ENCODE results near the gene GAL3ST1. TPM values are rescaled to one million over a fixed set of nuclear protein-coding genes. Genes with fewer than 3 reads are reported as not detected.

Gene GAL3ST1
- total and polyA plus RNA-seq, 2 of the 8 experiments (the other 6 are each of a cell fraction or from before 2014, with no cell fraction given) = 11.0 to 32.5 TPM

DNA sequence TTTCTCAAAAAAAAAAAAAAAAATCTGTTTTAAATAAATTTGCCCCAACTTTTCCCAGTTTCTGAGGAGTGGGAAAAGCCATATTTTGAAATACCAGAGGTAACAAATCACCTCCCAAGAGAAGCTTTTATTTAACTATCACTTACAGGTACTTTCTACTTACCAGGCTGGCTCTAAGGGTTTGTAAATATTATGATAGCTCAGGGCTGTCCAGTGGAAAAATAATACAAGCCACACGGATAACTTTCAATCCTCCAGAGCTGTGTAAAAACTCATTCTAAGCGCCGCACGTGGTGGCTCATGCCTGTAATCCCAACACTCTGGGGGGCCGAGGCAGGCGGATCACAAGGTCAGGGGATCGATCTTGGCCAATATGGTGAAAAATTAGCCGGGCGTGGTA lies 63.4 kb downstream of the GAL3ST1 start:
- Histone ChIP-seq H3K4ac (replicated peaks; ENCODE audit: insufficient read length, low read depth, low read length) (no peak overlapping the region), H3K56ac (replicated peaks; ENCODE audit: insufficient read length, low read depth, low read length) (no peak overlapping the region), H3K36me3 (ENCODE audit: control insufficient read depth in 2 of 4, insufficient read depth in 4 of 4, low read length in 3 of 4) (no peaks in the 10 kb centered on the region), H4K5ac (ENCODE audit: insufficient read length, low read depth, low read length) (no peak overlapping the region), H3K4me3 (ENCODE audit: extremely low read depth in 1 of 4, insufficient read depth in 2 of 4, low read depth in 3 of 4, low read length in 4 of 4) (no peak overlapping the region), H4K91ac (replicated peaks; ENCODE audit: insufficient read length, low read length) (no peak overlapping the region), H3K27me3 (replicated peaks in 1 of 4; ENCODE audit: control insufficient read depth in 3 of 4, extremely low read depth in 1 of 4, insufficient read depth in 3 of 4, low read length in 3 of 4) (no peaks in the 10 kb centered on the region), H3K4me1 (replicated peaks in 1 of 4; ENCODE audit: control insufficient read depth in 3 of 4, insufficient read depth in 4 of 4, low read length in 3 of 4) (no peaks in the 10 kb centered on the region; a peak in 1 of 7 replicates), H4K8ac (ENCODE audit: extremely low read depth, insufficient read depth, low read length) (no peak overlapping the region), H3K9ac (replicated peaks in 1 of 4; ENCODE audit: extremely low read depth in 1 of 4, low read depth in 3 of 4, low read length in 3 of 4) (no peak overlapping the region), H2BK12ac (ENCODE audit: low read depth, low read length) (no peak overlapping the region), H3K79me2 (ENCODE audit: control insufficient read depth in 1 of 2, insufficient read depth in 2 of 2, low read length in 2 of 2) (no peaks in the 10 kb centered on the region), H3K18ac (ENCODE audit: extremely low read depth, low read length) (no peak overlapping the region), H3K9me3 (ENCODE audit: insufficient read depth in 2 of 2, low read depth in 1 of 2, low read length in 1 of 2) (no peaks in the 10 kb centered on the region), H3K4me2 (ENCODE audit: insufficient read depth in 1 of 2, low read depth in 2 of 2, low read length in 2 of 2) (no peak overlapping the region), H3K23ac (ENCODE audit: insufficient read length) (no peak overlapping the region), H4K20me1 (replicated peaks in 1 of 2; ENCODE audit: control insufficient read depth in 1 of 2, insufficient read depth in 2 of 2, low read length in 2 of 2) (no peaks in the 10 kb centered on the region), H3K23me2 (ENCODE audit: low read depth, low read length) (no peaks in the 10 kb centered on the region), H2BK20ac (ENCODE audit: low read length) (no peak overlapping the region), H2AFZ (ENCODE audit: low read length) (no peak overlapping the region), H3K14ac (ENCODE audit: insufficient read length) (no peak overlapping the region), H2AK5ac (ENCODE audit: low read depth, low read length) (no peak overlapping the region), H2BK5ac (ENCODE audit: low read depth, low read length) (no peak overlapping the region), H3K27ac (ENCODE audit: low read depth, low read length) (no peak overlapping the region), H2BK120ac (replicated peaks; ENCODE audit: low read depth, low read length) (no peak overlapping the region), H3K79me1 (ENCODE audit: low read depth, low read length) (no peaks in the 10 kb centered on the region), H2BK15ac (ENCODE audit: low read length) (no peak overlapping the region)
- CTCF ChIA-PET (ENCODE audit: partially characterized antibody) = interaction anchor here (0.6 to 1.2 kb wide), 4 partner anchors 25 to 312 kb away, joined by 3 to 5 read pairs (median 3); no protein-coding TSS in a partner anchor
- POLR2A ChIA-PET (ENCODE audit: partially characterized antibody) = interaction anchor here (0.6 to 1.0 kb wide), 2 partner anchors 18 to 20 kb away, joined by 3 read pairs; no protein-coding TSS in a partner anchor
- 93% methylated on average over 9 of the region's 9 CpGs; no CpG with 5 or more reads in 1 of the 2 experiments for WGBS, 2 experiments (ENCODE audit: extremely low coverage in 1 of 2, insufficient coverage in 1 of 2, insufficient read length in 1 of 2, insufficient replicate concordance in 2 of 2, low coverage in 1 of 2, low lambda C conversion rate in 2 of 2, missing lambda C conversion rate in 1 of 2)
- no peak for FAIRE-seq
- DNase-seq (ENCODE audit: low read depth in 1 of 2, low spot score in 2 of 2) = no peak
- TF ChIP-seq TEAD4 (IDR thresholded peaks at IDR 0.05; ENCODE audit: low read depth, low read length) (no peak), TBP (IDR thresholded peaks at IDR 0.05; ENCODE audit: low read depth, low read length) (no peak), POLR2A (IDR thresholded peaks at IDR 0.05; ENCODE audit: control extremely low read depth in 1 of 2, low read depth in 2 of 2, low read length in 2 of 2) (no peak), CHD1 (IDR thresholded peaks at IDR 0.05; ENCODE audit: low read depth, low read length) (no peak), USF2 (IDR thresholded peaks at IDR 0.05; ENCODE audit: low read length) (no peak), YY1 (IDR thresholded peaks at IDR 0.05; ENCODE audit: low read depth, low read length) (no peak), SP1 (IDR thresholded peaks at IDR 0.05; ENCODE audit: low read depth, low read length) (no peak)
- TF ChIP-seq, protein P1, sequence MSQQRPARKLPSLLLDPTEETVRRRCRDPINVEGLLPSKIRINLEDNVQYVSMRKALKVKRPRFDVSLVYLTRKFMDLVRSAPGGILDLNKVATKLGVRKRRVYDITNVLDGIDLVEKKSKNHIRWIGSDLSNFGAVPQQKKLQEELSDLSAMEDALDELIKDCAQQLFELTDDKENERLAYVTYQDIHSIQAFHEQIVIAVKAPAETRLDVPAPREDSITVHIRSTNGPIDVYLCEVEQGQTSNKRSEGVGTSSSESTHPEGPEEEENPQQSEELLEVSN (IDR thresholded peaks at IDR 0.05) = no peak

All from H1 (cell line).